Suprapubic skin (tissue), 4 donors: ENCODE data around the gene SIPA1L3.

Experiments
- POLR2A ChIP-seq, 2 donors: fragments of 450-650 bp; IDR thresholded peaks; one replicate each; pipeline ENCODE4 v1.6.1; 2017; ENCODE audit warnings: antibody characterized with exemption in 2 of 2, mild to moderate bottlenecking in 2 of 2, moderate library complexity in 2 of 2
- POLR2AphosphoS5 ChIP-seq, 3 donors: sonication (generic); formaldehyde crosslinking; IDR thresholded peaks; one replicate each; pipeline ENCODE4 v1.6.1; 2017; ENCODE audit warnings: antibody characterized with exemption in 3 of 3
- TF ChIP-seq, protein P1 (sequence below), 2 donors: fragments of 200-600 bp in 1 of 2; fragments of 450-650 bp in 1 of 2; sonication (generic) in 1 of 2; IDR thresholded peaks; one replicate each; pipeline ENCODE4 v1.5.1; 2016 to 2019; ENCODE audit warnings: antibody characterized with exemption in 2 of 2, mild to moderate bottlenecking in 1 of 2, moderate library complexity in 1 of 2

DNA sequence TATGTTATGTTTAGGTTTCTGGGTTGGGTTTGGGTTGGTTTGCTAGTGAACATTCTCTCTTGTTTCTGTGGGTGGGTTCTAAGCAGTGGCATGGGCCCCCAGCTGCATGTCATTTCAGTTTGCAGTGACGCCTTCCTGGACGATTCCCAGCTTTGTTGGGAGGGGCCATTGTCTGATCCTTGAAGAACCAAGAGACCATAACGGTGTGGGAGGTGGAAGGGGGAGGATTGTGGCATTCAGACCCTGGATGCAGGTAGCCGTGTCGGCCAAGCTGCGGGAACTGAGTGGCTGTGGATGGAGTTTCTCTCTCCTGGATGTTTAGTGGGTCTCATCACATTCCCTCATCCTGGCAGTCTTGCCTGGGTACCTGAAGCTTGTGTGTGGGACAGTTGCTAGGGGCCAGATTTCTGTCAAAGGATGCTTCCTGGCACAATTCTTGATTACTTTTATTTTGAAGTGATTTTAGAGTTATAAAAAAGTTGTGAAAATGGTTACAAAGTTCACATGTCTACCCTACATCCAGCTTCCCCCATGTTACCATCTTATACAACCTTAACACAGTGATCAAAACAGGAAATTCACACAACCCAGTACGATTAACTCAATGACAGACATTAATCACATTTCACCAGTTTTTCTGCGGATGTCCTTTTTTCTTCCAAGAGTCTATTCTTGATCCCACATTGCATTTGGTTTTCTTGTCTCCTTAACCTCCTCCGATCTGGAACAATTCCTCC is 123.8 kb downstream of the SIPA1L3 start:
- TF ChIP-seq, protein P1, sequence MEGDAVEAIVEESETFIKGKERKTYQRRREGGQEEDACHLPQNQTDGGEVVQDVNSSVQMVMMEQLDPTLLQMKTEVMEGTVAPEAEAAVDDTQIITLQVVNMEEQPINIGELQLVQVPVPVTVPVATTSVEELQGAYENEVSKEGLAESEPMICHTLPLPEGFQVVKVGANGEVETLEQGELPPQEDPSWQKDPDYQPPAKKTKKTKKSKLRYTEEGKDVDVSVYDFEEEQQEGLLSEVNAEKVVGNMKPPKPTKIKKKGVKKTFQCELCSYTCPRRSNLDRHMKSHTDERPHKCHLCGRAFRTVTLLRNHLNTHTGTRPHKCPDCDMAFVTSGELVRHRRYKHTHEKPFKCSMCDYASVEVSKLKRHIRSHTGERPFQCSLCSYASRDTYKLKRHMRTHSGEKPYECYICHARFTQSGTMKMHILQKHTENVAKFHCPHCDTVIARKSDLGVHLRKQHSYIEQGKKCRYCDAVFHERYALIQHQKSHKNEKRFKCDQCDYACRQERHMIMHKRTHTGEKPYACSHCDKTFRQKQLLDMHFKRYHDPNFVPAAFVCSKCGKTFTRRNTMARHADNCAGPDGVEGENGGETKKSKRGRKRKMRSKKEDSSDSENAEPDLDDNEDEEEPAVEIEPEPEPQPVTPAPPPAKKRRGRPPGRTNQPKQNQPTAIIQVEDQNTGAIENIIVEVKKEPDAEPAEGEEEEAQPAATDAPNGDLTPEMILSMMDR (IDR thresholded peaks at IDR 0.05): no peak
- TF ChIP-seq POLR2A (IDR thresholded peaks at IDR 0.05): no peak
- TF ChIP-seq POLR2AphosphoS5 (IDR thresholded peaks at IDR 0.05): no peak
